ENCODE data around the gene DCN. TPM values are rescaled to one million over a fixed set of nuclear protein-coding genes. Genes with fewer than 3 reads are reported as not detected.
"Not testable (repeated sequence)": the region's sequence is repeated elsewhere in the genome, so short reads cannot be mapped to it uniquely, and the experiment has no call there.

Gene DCN
- 470 TPM for total RNA-seq

DNA sequence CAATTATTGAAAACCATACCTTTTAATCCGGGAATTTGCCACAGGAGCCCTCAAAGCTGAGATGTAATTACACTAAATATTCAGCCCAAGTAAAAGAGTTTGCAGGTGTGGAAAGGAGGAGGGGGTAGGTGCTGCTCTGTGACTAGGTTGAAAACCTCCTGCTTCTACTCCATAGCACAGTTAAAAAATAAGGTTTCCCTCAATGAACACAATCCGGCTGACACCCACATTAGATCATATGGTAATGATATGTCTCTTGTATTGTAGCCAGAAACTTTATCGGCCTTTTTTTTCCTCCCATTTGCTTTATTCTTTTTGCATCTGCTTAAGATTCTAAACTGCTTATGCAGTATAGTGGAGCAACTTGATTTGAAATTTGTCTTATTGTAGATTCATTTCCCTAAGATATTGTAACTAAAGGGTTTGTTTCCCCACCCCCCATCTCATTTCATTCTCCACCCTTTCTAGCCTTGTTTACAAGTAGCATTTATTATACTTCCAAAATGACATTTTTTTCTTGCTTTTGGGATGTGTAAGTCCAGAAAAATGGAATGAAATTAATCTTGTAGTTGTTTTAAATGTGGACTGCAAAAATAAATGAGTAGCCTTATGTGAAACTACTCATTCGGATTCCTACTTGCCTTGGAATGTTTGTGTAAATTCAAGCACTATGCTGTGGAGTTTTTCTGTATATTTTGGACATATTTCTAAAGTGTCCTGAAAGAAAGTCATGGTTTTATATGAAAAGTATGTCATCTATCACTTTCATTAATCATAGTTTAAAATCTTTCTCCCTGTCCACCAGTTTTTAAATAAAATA is at the start of gene DCN:
Gene DCN (minus strand): TSS at position 182 of the 820 bp plus-strand sequence. CDS start 4,265 bp downstream, outside the sequence.
- peak; percentile 81 for DNase-seq

- DNase-seq: no peak
Observed at GRCh38 chr12:91230841-91231240, 48.2 kb upstream of the DCN start.

DNA sequence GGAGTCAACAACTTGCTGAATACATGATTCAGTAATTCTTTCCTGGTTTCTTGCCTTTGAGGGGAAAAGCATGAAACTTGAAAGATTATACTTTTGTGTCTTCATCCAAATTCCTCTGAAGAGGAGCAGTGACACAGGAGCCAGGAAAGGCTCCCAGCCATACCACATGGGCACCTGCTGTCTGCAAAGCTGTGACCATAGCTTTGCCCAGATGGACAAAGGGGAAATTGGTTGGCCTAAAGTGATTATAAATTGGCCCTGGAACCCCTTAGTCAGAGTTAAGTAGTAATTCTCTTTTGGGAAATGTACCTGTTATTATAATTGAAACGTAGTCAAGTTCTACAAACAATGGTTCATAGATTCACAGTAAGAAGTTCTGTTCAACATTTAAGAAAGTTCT is 44.3 kb upstream of the DCN start:
- no peak for DNase-seq

DNA sequence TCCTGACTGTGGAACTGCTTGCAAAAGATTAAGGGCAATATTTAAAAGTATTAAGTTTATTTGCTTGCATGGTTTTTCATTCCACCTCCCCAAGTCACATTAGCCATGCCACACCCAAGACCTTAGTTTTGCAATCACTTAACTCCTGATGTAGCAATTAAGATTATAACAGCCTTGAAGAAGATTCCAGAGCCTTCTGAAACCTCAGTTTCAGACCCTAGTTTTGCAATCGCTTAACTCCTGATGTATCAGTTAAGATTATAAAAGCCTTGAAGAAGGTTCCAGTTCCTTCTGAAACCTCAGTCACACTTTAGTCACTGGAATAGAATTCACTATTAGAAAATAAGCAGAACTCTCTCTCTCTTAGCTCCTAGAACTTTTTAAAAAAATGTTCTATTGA is 42.7 kb upstream of the DCN start:
- no peak for DNase-seq

- peak; percentile 36 for DNase-seq
Observed at GRCh38 chr12:91224401-91224800, 41.8 kb upstream of the DCN start.

- DNase-seq: no peak
Observed at GRCh38 chr12:91222746-91223145, 40.1 kb upstream of the DCN start.

GRCh38 chr12:91219919-91220318 is 37.3 kb upstream of the DCN start:
- DNase-seq: peak; percentile 40

DNA sequence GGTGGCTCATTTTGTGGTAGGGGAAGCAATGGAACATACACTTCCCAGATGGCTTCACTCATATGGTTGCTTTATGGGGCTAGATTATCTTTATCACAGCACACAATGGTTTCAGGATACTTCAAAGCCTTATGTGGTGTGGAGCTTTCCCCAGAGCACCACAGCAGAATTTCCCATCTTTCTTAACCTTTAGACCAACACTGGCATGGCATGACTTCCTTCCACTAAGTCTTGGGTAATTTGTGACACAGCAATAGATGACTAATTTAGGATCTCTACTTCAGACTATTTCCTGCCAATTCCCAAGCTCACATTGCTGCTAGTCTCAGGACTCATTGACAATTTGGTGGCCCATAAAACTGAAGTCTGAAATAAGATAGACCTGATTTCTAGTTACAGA is 36.9 kb upstream of the DCN start:
- no peak for DNase-seq

DNA sequence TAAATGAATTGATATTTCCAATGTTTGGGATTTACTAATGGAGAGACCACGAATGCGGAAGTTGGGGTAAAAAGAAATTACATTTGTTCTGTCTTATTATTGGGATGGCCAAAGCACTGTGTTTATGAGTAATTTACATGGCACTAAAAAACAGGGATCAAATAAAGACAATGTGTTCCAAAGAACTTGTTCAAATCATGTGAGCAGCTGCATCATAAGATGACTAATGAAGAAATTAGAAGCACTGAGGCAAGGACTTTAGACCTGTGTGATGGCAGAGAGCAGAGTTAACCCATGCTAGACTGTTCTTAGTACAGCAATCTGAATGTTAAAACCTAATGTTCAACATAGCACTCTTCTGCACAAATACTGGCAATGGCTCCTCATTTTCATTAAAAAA is 34.3 kb upstream of the DCN start:
- DNase-seq: no peak

DNA sequence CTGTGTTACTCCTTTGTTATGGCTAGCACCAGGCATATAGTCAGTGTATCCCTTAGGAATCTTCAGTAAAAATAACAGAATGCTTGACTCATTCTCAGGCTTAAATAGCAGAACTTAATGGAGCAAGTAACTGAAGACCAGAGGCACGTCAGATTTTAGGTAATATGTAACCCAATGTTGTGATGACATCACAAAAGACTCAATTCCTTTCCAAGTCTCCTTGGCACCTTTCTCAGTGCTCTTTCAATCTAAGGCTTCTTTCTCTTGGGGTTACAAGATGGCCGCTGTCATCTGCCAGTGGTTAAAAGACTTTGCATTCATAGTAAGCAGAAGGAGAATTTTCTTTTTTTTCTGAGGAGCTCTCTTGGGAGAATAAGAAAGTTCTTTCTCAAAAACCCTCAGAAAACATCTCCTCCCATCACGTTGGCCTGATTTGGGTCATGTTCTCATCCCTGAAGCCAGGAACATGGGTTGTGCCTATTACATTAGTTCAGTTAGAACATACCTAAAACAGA is 33.4 kb upstream of the DCN start:
- DNase-seq: no peak

- DNase-seq: peak; percentile 78
Observed at GRCh38 chr12:91211866-91212265, 29.2 kb upstream of the DCN start.

- DNase-seq: peak; percentile 27
Observed at GRCh38 chr12:91210618-91211017, 28.0 kb upstream of the DCN start.

DNA sequence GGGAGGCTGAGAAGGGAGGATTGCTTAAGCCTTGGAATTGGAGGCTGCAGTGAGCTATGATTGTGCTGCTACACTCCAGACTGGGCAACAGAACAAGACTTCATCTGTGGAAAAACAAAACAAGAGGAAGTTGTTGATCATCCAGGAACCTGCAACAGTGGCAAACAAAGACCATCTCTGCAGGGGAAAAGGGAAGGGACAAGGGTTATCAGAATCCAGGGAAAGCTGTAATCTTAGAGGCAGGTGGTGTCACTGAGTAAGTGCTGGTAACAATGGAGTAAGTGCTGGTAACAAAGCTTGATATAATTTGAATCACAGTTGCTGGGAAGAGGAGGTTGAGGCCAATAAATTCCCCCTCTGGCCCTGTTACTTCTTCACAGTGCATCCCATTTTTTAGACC is 27.5 kb upstream of the DCN start:
- no peak for DNase-seq

DNA sequence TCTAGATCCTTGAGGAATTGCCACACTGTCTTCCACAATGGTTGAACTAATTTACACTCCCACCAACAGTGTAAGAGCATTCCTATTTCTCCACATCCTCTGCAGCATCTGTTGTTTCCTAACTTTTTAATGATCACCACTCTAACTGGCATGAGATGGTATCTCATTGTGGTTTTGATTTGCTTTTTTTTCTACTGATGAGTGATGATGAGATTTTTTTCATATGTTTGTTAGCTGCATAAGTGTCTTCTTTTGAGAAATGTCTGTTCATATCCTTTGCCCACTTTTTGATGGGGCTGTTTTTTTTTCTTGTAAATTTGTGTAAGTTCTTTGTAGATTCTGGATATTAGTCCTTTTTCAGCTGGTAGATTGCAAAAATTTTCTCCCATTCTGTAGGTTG is 24.7 kb upstream of the DCN start:
- DNase-seq: not testable (repeated sequence)

DNA sequence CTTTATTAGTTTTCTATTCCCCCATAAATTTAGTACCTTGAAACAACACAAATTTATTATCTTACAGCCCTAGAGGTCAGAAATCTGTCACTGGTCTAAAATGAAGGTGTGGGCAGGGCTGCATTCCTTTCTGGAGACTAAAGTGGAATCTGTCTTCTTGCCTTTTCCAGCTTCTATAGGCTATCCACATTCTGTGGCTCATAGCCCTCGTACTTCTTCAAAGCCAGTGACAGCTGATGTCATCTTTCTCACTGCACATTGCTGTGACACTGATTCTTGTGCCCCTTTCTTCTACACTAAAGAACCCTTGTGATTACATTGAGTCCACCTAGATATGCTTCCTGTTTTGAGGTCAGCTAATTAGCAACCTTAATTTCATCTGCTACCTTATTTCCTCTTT is 23.2 kb upstream of the DCN start:
- DNase-seq: no peak

GRCh38 chr12:91204421-91204820 is 21.8 kb upstream of the DCN start:
- DNase-seq: no peak

GRCh38 chr12:91203610-91204009 is 21.0 kb upstream of the DCN start:
- DNase-seq: no peak

- DNase-seq: no peak
Observed at GRCh38 chr12:91202390-91202789, 19.8 kb upstream of the DCN start.

DNA sequence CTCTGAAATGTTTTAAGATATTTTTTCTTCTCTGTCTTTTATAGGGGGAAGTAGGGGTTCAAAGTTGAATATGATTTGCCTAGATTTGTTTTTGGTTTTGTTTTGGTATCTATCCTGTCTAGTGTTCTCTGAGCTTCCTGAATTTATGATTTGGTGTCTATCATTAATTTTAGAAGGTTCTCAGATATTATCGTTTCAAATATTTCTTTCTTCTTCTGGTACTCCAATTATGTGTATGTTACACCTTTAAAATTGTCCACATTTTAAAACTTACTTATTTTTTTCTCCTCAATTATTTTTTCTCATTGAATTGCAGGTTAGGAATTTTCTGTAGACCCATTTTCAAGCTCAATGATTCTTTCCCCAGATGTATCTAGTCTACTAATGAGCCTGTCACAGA is 13.8 kb upstream of the DCN start:
- no peak for DNase-seq

- no peak for DNase-seq
Observed at GRCh38 chr12:91194500-91194899, 11.9 kb upstream of the DCN start.

DNA sequence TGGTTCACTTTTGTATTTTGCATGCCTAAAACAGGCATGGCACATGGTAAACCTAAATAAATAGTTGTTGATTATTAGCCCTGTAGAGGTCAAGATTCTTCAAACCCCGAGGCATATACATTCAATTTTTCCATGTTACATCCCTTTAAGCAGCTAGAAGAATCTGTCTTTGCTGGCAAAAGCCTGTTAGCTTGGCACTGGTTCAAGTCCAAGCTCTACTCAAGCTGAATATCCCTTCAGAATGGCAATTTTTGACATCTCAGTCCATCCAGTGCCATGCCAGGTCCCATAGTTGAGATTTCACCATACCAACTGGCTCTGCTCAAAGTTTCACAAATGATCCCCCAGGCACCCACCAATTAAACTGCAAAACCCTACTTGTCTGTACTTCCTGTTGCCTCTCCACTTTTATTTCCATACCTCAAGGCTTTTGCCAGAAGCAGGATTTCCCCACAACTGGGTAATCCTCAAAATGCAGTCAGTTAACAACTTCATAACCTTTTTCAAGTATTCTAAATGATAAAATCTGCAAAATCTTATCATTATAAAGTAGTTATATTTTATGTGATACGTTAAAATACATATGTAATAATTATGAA is 9.0 kb upstream of the DCN start:
- peak; percentile 54 for DNase-seq

GRCh38 chr12:91189516-91189915 is 6.9 kb upstream of the DCN start:
- DNase-seq: no peak

- no peak for DNase-seq
Observed at GRCh38 chr12:91188778-91189177, 6.2 kb upstream of the DCN start.

DNA sequence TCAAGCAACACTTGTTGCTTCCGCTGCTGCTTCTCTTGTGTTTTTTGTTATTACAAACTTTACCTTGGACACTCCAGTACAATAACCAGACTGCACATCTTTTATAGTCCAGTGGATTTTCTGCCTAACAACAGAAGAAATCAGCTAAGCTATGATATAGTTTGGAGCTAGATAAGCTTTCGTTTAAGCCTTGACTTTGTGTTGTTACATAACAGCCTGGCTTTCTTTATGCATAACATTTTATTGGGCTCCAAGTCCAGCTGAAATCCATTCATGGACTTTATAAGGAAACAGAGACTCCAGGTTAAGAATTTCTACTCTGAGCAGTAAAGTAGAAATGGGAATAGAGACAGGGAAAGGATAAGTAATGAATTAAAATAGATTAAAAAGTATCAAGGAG is 3.5 kb upstream of the DCN start:
- DNase-seq: no peak
